Thyroid gland (tissue), 4 donors: ENCODE data around the gene NCKAP5. TPM values are rescaled to one million over a fixed set of nuclear protein-coding genes. Genes with fewer than 3 reads are reported as not detected.

Source experiments
- DNase-seq, 2 donors: peaks; one replicate each; pipeline ENCODE4 v3.0.0-alpha.2; 2019
- H3K27ac ChIP-seq, 3 donors: fragments of 200-600 bp; sonication (generic); 1 replicate in 2 of 3; 2 replicates in 1 of 3; pipeline ENCODE4 v1.5.1; 2016 to 2019; ENCODE audit warnings: mild to moderate bottlenecking in 1 of 3, moderate library complexity in 1 of 3
- H3K27me3 ChIP-seq: fragments of 200-600 bp; sonication (generic); one replicate; pipeline ENCODE4 v1.5.1; 2019
- H3K36me3 ChIP-seq, 2 donors: fragments of 200-600 bp; sonication (generic); one replicate each; pipeline ENCODE4 v1.5.1; 2016 to 2019
- H3K4me1 ChIP-seq, 2 donors: fragments of 200-600 bp; sonication (generic); one replicate each; pipeline ENCODE4 v1.5.1; 2017 to 2019
- H3K4me3 ChIP-seq, 3 donors: fragments of 200-600 bp; sonication (generic); replicated peaks in 1 of 3; 1 replicate in 2 of 3; 2 replicates in 1 of 3; pipeline ENCODE4 v1.5.1; 2016; ENCODE audit warnings: mild to moderate bottlenecking in 1 of 3
- H3K9me3 ChIP-seq: fragments of 200-600 bp; sonication (generic); one replicate; pipeline ENCODE4 v1.5.1; 2017
- POLR2A ChIP-seq, 2 donors: fragments of 450-650 bp; IDR thresholded peaks; one replicate each; pipeline ENCODE4 v1.6.1; 2017; ENCODE audit warnings: antibody characterized with exemption in 2 of 2, mild to moderate bottlenecking in 2 of 2, moderate library complexity in 1 of 2
- WGBS, 2 donors: methylation state at CpG; one replicate each; pipeline ENCODE4 v1.1.5; 2017; 5-methylcytosine and 5-hydroxymethylcytosine counted together
- intact Hi-C: fragments of 100-400 bp; cut with DNase I; formaldehyde crosslinking; loops from one replicate; pipeline ENCODE4 v1.15.1; 2023
- total RNA-seq, 4 donors: library from RNA; depleted of rRNA; stranded (reverse); fragments of >200 nt; gene quantifications; one replicate each; pipeline ENCODE4 v1.2.3, GENCODE V29; 2016
- TF ChIP-seq, protein P1 (sequence below), 6 experiments: fragments of 200-600 bp in 3 of 6; fragments of 450-650 bp in 3 of 6; sonication (generic) in 3 of 6; IDR thresholded peaks; one replicate each; pipeline ENCODE4 v1.5.1; 2016 to 2019; ENCODE audit warnings: antibody characterized with exemption in 6 of 6, mild to moderate bottlenecking in 2 of 6, inconsistent platforms in 1 of 6, moderate library complexity in 1 of 6

NCKAP5 gene
- total RNA-seq, 4 donors from 2014 or later: 0.45 to 1.2 (median 0.76) TPM

DNA sequence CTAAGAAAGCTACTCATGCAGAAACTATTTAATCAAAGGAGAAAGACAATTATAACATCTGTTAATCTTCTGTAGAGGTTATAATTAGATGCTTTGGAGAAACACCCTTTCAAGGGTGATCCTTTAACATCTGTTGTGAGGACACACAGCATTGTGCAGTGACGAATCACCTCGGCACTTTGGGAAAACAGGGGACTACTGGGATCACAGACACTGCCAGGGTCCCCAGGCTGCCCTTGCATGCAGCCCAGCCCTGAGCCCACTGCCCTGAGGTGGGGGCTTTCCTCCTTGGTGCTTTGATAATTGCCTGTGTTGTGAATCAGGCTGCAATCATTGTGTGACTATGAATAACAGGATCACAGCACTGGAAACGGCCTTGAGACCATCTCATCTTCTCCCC is 10.6 kb downstream of the NCKAP5 start:
- no peaks in the 10 kb centered on the region for H3K4me1 ChIP-seq
- H3K4me3 ChIP-seq: no peak overlapping the region
- H3K27me3 ChIP-seq: no peaks in the 10 kb centered on the region
- no peak for DNase-seq
- 78 to 84% methylated on average over 3 of the region's 3 CpGs for WGBS, 2 donors
- intact Hi-C loops: no loop called here
- no peak for TF ChIP-seq POLR2A (IDR thresholded peaks at IDR 0.05)
- TF ChIP-seq, protein P1, sequence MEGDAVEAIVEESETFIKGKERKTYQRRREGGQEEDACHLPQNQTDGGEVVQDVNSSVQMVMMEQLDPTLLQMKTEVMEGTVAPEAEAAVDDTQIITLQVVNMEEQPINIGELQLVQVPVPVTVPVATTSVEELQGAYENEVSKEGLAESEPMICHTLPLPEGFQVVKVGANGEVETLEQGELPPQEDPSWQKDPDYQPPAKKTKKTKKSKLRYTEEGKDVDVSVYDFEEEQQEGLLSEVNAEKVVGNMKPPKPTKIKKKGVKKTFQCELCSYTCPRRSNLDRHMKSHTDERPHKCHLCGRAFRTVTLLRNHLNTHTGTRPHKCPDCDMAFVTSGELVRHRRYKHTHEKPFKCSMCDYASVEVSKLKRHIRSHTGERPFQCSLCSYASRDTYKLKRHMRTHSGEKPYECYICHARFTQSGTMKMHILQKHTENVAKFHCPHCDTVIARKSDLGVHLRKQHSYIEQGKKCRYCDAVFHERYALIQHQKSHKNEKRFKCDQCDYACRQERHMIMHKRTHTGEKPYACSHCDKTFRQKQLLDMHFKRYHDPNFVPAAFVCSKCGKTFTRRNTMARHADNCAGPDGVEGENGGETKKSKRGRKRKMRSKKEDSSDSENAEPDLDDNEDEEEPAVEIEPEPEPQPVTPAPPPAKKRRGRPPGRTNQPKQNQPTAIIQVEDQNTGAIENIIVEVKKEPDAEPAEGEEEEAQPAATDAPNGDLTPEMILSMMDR (IDR thresholded peaks at IDR 0.05): no peak
- no peak overlapping the region for H3K27ac ChIP-seq
- H3K36me3 ChIP-seq: no peaks in the 10 kb centered on the region
- H3K9me3 ChIP-seq: no peaks in the 10 kb centered on the region

GRCh38 chr2:133553838-133554408 is 14.3 kb downstream of the NCKAP5 start:
- no peaks in the 10 kb centered on the region for H3K9me3 ChIP-seq
- no peak overlapping the region for H3K27ac ChIP-seq
- DNase-seq: no peak
- H3K4me3 ChIP-seq: no peak overlapping the region
- no peaks in the 10 kb centered on the region for H3K4me1 ChIP-seq
- TF ChIP-seq POLR2A (IDR thresholded peaks at IDR 0.05): no peak
- TF ChIP-seq, protein P1 (IDR thresholded peaks at IDR 0.05): no peak
- WGBS, 2 donors: 77 to 88% methylated on average over 2 of the region's 2 CpGs
- intact Hi-C loops: no loop called here
- no peaks in the 10 kb centered on the region for H3K36me3 ChIP-seq
- no peaks in the 10 kb centered on the region for H3K27me3 ChIP-seq

GRCh38 chr2:133553251-133553650 is 15.0 kb downstream of the NCKAP5 start:
- intact Hi-C loops: no loop called here
- no peaks in the 10 kb centered on the region for H3K36me3 ChIP-seq
- H3K27ac ChIP-seq: no peak overlapping the region
- no peak for DNase-seq
- no peaks in the 10 kb centered on the region for H3K27me3 ChIP-seq
- no peak overlapping the region for H3K4me3 ChIP-seq
- TF ChIP-seq POLR2A (IDR thresholded peaks at IDR 0.05): no peak
- TF ChIP-seq, protein P1 (IDR thresholded peaks at IDR 0.05): no peak
- no peaks in the 10 kb centered on the region for H3K4me1 ChIP-seq
- no peaks in the 10 kb centered on the region for H3K9me3 ChIP-seq
- WGBS, 2 donors: 89 to 94% methylated on average over 4 of the region's 4 CpGs

DNA sequence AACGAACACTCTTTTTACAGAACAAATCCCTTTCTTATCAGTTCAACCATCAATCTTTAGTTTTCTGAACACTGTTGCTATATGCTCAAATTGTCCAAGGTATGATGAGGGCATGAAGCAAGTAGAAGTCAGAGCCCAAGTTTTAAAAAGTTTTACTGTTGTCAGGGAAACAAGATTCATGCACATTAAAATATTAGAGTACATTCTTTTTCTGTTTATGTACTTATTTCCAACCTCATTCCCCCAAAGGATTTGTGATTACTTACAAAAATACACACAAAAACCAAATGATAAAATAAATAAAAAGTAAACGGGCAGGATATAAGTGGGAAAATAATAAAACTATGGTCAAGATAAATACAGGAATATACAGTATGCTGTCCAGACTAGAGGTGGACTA is 15.4 kb downstream of the NCKAP5 start:
- DNase-seq: no peak
- 68 to 73% methylated on average over 2 of the region's 2 CpGs for WGBS, 2 donors
- Histone ChIP-seq H3K9me3 (no peaks in the 10 kb centered on the region), H3K4me1 (no peaks in the 10 kb centered on the region), H3K36me3 (no peaks in the 10 kb centered on the region), H3K4me3 (no peak overlapping the region), H3K27ac (no peak overlapping the region), H3K27me3 (no peaks in the 10 kb centered on the region)
- intact Hi-C loops: no loop called here
- TF ChIP-seq, protein P1 (IDR thresholded peaks at IDR 0.05): no peak
- no peak for TF ChIP-seq POLR2A (IDR thresholded peaks at IDR 0.05)

DNA sequence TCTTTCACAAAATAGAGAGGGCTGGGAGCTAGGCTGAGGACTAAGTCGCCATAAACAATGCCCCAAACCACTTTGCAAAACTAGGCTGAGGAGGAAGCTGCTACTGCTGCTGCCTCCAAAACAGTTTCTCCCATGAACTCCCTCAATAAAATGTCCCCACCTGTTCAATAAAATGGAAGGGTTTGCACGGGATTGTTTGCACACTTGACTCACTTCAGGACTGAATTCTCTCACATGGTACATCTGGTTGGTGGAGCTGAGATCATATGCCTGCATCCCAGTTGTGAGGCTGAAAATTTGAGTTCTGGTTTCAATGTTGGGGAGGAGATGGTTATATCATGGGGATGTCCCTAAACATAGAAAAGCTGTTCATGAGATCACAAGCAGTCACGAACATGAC is 26.5 kb downstream of the NCKAP5 start:
- H3K27me3 ChIP-seq: no peaks in the 10 kb centered on the region
- WGBS, 2 donors: 88 to 90% methylated on average over 3 of the region's 3 CpGs

More for the DNA sequence above, 26.5 kb downstream of the NCKAP5 start:
- TF ChIP-seq, protein P1 (IDR thresholded peaks at IDR 0.05): no peak
- no peak for TF ChIP-seq POLR2A (IDR thresholded peaks at IDR 0.05)
- intact Hi-C loops: no loop called here
- no peak for DNase-seq
- H3K4me1 ChIP-seq: no peaks in the 10 kb centered on the region
- no peak overlapping the region for H3K27ac ChIP-seq
- no peaks in the 10 kb centered on the region for H3K36me3 ChIP-seq
- H3K4me3 ChIP-seq: no peak overlapping the region
- H3K9me3 ChIP-seq: no peaks in the 10 kb centered on the region
